H1 (cell line): ENCODE data around the gene MZF1. TPM values are rescaled to one million over a fixed set of nuclear protein-coding genes. Genes with fewer than 3 reads are reported as not detected.

ENCODE experiments used
- GABPA ChIP-seq: IDR thresholded peaks from 2 replicates; pipeline ENCODE4 v1.6.1; 2011; ENCODE audit warnings: mild to moderate bottlenecking, low read length, moderate library complexity, borderline replicate concordance; ENCODE audit not compliant: insufficient read depth
- GTF2F1 ChIP-seq: IDR thresholded peaks from 2 replicates; pipeline ENCODE4 v1.6.1; 2012; ENCODE audit warnings: low read depth, low read length, improper control_type of control experiment, borderline replicate concordance
- MAFK ChIP-seq: IDR thresholded peaks from 2 replicates; pipeline ENCODE4 v1.6.1; 2012; ENCODE audit warnings: low read depth, mild to moderate bottlenecking, improper control_type of control experiment, low read length
- RAD21 ChIP-seq, 2 experiments: IDR thresholded peaks in 1 of 2; conservative IDR thresholded peaks in 1 of 2; 2 replicates each; pipeline ENCODE4 v1.6.1; 2011; ENCODE audit warnings: low read depth in 2 of 2, low read length in 2 of 2, improper control_type of control experiment in 1 of 2, inconsistent platforms in 1 of 2, mild to moderate bottlenecking in 1 of 2, moderate library complexity in 1 of 2
- RXRA ChIP-seq: IDR thresholded peaks from 2 replicates; pipeline ENCODE4 v1.6.1; 2011; ENCODE audit warnings: low read depth, mild to moderate bottlenecking, low read length, moderate library complexity; ENCODE audit not compliant: insufficient read depth
- SIRT6 ChIP-seq: IDR thresholded peaks from one replicate; pipeline ENCODE4 v1.7.1; 2012; ENCODE audit warnings: low read length, inconsistent platforms
- ZNF274 ChIP-seq: IDR thresholded peaks from 2 replicates; pipeline ENCODE4 v1.7.0; 2012; ENCODE audit warnings: low read length, borderline replicate concordance; ENCODE audit errors: extremely low read depth
- polyA plus RNA-seq, 7 experiments: library from polyadenylated mRNA; depleted of rRNA in 3 of 7; stranded (reverse) in 5 of 7; unstranded in 2 of 7; fragments of >200 nt in 5 of 7; fragments of 200-250 nt in 2 of 7; gene quantifications; 1 replicate in 5 of 7; 2 replicates in 1 of 7; 4 replicates in 1 of 7; pipeline versions ENCODE4 v1.2.1 to v1.2.3, GENCODE V29; 2011 to 2013; ENCODE audit warnings: missing spikeins in 2 of 7, mixed read lengths in 2 of 7
- total RNA-seq: library from RNA; stranded (reverse); fragmentation: NEBNext Ultra II Directional; extraction: Animal tissue kit (Norgen Biotek cat#: 25700); gene quantifications from 2 replicates; pipeline ENCODE4 v1.2.1, GENCODE V29; 2021
- TF ChIP-seq, protein P1 (sequence below): fragments of 300-600 bp; sonication (generic); IDR thresholded peaks from 2 replicates; pipeline ENCODE4 v1.7.1; 2012; ENCODE audit warnings: low read length, moderate library complexity, mild to moderate bottlenecking, inconsistent platforms; ENCODE audit not compliant: insufficient replicate concordance

The MZF1 gene
- total and polyA plus RNA-seq, 2 of the 8 experiments (the other 6 are each of a cell fraction or from before 2014, with no cell fraction given) = 15.2 to 25.0 TPM

DNA sequence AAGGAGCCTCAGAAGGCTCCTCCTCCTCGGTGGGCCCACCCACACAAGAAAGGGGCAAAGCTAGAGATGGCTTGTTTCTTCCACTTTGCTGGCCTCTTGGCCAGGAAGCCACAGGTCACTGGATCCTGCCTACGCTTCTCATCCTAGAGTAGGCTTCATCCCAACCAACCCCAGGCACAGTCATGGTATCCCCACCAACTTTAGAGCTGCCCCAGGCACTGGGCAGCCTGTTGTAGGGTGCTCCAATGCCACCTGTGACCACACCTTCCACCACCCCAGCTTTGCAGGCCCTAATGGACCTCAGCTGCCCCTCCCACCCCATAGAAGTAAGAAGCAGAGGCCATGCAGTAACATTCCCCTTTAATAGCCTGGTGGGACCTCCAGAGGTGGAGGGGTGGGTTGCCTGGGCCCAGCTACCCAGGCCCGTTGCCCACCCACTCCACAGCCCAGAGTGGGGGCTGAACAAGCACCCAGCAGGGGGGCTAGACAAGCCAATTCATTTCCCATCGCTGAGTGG is 17.7 kb downstream of the MZF1 start (continued):
- TF ChIP-seq, protein P1, sequence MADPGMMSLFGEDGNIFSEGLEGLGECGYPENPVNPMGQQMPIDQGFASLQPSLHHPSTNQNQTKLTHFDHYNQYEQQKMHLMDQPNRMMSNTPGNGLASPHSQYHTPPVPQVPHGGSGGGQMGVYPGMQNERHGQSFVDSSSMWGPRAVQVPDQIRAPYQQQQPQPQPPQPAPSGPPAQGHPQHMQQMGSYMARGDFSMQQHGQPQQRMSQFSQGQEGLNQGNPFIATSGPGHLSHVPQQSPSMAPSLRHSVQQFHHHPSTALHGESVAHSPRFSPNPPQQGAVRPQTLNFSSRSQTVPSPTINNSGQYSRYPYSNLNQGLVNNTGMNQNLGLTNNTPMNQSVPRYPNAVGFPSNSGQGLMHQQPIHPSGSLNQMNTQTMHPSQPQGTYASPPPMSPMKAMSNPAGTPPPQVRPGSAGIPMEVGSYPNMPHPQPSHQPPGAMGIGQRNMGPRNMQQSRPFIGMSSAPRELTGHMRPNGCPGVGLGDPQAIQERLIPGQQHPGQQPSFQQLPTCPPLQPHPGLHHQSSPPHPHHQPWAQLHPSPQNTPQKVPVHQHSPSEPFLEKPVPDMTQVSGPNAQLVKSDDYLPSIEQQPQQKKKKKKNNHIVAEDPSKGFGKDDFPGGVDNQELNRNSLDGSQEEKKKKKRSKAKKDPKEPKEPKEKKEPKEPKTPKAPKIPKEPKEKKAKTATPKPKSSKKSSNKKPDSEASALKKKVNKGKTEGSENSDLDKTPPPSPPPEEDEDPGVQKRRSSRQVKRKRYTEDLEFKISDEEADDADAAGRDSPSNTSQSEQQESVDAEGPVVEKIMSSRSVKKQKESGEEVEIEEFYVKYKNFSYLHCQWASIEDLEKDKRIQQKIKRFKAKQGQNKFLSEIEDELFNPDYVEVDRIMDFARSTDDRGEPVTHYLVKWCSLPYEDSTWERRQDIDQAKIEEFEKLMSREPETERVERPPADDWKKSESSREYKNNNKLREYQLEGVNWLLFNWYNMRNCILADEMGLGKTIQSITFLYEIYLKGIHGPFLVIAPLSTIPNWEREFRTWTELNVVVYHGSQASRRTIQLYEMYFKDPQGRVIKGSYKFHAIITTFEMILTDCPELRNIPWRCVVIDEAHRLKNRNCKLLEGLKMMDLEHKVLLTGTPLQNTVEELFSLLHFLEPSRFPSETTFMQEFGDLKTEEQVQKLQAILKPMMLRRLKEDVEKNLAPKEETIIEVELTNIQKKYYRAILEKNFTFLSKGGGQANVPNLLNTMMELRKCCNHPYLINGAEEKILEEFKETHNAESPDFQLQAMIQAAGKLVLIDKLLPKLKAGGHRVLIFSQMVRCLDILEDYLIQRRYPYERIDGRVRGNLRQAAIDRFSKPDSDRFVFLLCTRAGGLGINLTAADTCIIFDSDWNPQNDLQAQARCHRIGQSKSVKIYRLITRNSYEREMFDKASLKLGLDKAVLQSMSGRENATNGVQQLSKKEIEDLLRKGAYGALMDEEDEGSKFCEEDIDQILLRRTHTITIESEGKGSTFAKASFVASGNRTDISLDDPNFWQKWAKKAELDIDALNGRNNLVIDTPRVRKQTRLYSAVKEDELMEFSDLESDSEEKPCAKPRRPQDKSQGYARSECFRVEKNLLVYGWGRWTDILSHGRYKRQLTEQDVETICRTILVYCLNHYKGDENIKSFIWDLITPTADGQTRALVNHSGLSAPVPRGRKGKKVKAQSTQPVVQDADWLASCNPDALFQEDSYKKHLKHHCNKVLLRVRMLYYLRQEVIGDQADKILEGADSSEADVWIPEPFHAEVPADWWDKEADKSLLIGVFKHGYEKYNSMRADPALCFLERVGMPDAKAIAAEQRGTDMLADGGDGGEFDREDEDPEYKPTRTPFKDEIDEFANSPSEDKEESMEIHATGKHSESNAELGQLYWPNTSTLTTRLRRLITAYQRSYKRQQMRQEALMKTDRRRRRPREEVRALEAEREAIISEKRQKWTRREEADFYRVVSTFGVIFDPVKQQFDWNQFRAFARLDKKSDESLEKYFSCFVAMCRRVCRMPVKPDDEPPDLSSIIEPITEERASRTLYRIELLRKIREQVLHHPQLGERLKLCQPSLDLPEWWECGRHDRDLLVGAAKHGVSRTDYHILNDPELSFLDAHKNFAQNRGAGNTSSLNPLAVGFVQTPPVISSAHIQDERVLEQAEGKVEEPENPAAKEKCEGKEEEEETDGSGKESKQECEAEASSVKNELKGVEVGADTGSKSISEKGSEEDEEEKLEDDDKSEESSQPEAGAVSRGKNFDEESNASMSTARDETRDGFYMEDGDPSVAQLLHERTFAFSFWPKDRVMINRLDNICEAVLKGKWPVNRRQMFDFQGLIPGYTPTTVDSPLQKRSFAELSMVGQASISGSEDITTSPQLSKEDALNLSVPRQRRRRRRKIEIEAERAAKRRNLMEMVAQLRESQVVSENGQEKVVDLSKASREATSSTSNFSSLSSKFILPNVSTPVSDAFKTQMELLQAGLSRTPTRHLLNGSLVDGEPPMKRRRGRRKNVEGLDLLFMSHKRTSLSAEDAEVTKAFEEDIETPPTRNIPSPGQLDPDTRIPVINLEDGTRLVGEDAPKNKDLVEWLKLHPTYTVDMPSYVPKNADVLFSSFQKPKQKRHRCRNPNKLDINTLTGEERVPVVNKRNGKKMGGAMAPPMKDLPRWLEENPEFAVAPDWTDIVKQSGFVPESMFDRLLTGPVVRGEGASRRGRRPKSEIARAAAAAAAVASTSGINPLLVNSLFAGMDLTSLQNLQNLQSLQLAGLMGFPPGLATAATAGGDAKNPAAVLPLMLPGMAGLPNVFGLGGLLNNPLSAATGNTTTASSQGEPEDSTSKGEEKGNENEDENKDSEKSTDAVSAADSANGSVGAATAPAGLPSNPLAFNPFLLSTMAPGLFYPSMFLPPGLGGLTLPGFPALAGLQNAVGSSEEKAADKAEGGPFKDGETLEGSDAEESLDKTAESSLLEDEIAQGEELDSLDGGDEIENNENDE = no peak
- no peak for TF ChIP-seq ZNF274
- no peak for TF ChIP-seq RAD21 (IDR thresholded peaks at IDR 0.05 in 1 of 2, conservative IDR thresholded peaks at IDR 0.05 in 1 of 2; ENCODE audit: low read depth in 2 of 2, low read length in 2 of 2)
- TF ChIP-seq MAFK = no peak
- TF ChIP-seq GTF2F1 = no peak
- no peak for TF ChIP-seq RXRA
- TF ChIP-seq GABPA = no peak
- TF ChIP-seq SIRT6 = no peak
- TF ChIP-seq, all 59 proteins: peak for 0
